ENCODE measurements around the gene SETD3.

Gene SETD3

GRCh38 chr14:99437706-99438105, 43.0 kb downstream of the SETD3 start:
- no peak for TF ChIP-seq CTCF (IDR thresholded peaks at IDR 0.05; ENCODE audit: low read depth, low read length)
- DNase-seq, result no peak
- Histone ChIP-seq H3K36me3 (peaks cover 10% of the 10 kb centered on the region), H3K4me3 (ENCODE audit: low read depth, low read length) (no peak overlapping the region), H3K4me1 (no peaks in the 10 kb centered on the region), H3K9me3 (no peaks in the 10 kb centered on the region), H3K27me3 (no peaks in the 10 kb centered on the region)

GRCh38 chr14:99436247-99437180, 44.1 kb downstream of the SETD3 start:
- H3K27me3 ChIP-seq, result no peaks in the 10 kb centered on the region
- DNase-seq, result no peak
- H3K36me3 ChIP-seq, result peaks cover 10% of the 10 kb centered on the region
- no peak overlapping the region for H3K4me3 ChIP-seq (ENCODE audit: low read depth, low read length)
- TF ChIP-seq CTCF (IDR thresholded peaks at IDR 0.05; ENCODE audit: low read depth, low read length), result no peak
- H3K4me1 ChIP-seq, result no peaks in the 10 kb centered on the region
- no peaks in the 10 kb centered on the region for H3K9me3 ChIP-seq

GRCh38 chr14:99435327-99435726, 45.3 kb downstream of the SETD3 start:
- peaks cover 9% of the 10 kb centered on the region for H3K36me3 ChIP-seq
- no peak for DNase-seq

GRCh38 chr14:99432485-99432884, 48.2 kb downstream of the SETD3 start:
- DNase-seq, result no peak
- Histone ChIP-seq H3K36me3 (peaks cover 20% of the 10 kb centered on the region), H3K4me3 (ENCODE audit: low read depth, low read length) (no peak overlapping the region), H3K4me1 (no peaks in the 10 kb centered on the region), H3K27me3 (no peaks in the 10 kb centered on the region), H3K9me3 (no peaks in the 10 kb centered on the region)
- no peak for TF ChIP-seq CTCF (IDR thresholded peaks at IDR 0.05; ENCODE audit: low read depth, low read length)

More at GRCh38 chr14:99435327-99435726, 45.3 kb downstream of the SETD3 start:
- Histone ChIP-seq H3K9me3 (no peaks in the 10 kb centered on the region), H3K4me3 (ENCODE audit: low read depth, low read length) (no peak overlapping the region), H3K4me1 (no peaks in the 10 kb centered on the region), H3K27me3 (no peaks in the 10 kb centered on the region)
- no peak for TF ChIP-seq CTCF (IDR thresholded peaks at IDR 0.05; ENCODE audit: low read depth, low read length)

- H3K36me3 ChIP-seq, result peaks cover 20% of the 10 kb centered on the region
- no peak overlapping the region for H3K4me3 ChIP-seq (ENCODE audit: low read depth, low read length)
- H3K4me1 ChIP-seq, result no peaks in the 10 kb centered on the region
- no peak for DNase-seq
- no peaks in the 10 kb centered on the region for H3K27me3 ChIP-seq
- H3K9me3 ChIP-seq, result no peaks in the 10 kb centered on the region
- TF ChIP-seq CTCF (IDR thresholded peaks at IDR 0.05; ENCODE audit: low read depth, low read length), result no peak
Observed at GRCh38 chr14:99431986-99432385, 48.7 kb downstream of the SETD3 start.

GRCh38 chr14:99430491-99430890, 50.2 kb downstream of the SETD3 start:
- Histone ChIP-seq H3K27me3 (no peaks in the 10 kb centered on the region), H3K4me3 (ENCODE audit: low read depth, low read length) (no peak overlapping the region), H3K9me3 (no peaks in the 10 kb centered on the region), H3K4me1 (no peaks in the 10 kb centered on the region), H3K36me3 (peaks cover 20% of the 10 kb centered on the region)
- DNase-seq, result peak; percentile 31
- peak; percentile 47 for TF ChIP-seq CTCF (IDR thresholded peaks at IDR 0.05; ENCODE audit: low read depth, low read length)
